Ascending aorta (tissue), 2 donors: ENCODE data around the gene TOMM40L. TPM values are rescaled to one million over a fixed set of nuclear protein-coding genes. Genes with fewer than 3 reads are reported as not detected.
"Not testable (repeated sequence)": the region's sequence is repeated elsewhere in the genome, so short reads cannot be mapped to it uniquely, and the experiment has no call there.

ENCODE experiments used
- DNase-seq, 2 donors: peaks; one replicate each; pipeline ENCODE4 v3.0.0-alpha.2; 2019; ENCODE audit warnings: low spot score in 2 of 2
- H3K27ac ChIP-seq, 2 donors: fragments of 200-600 bp; sonication (generic); one replicate each; pipeline ENCODE4 v1.5.1; 2016 to 2017; ENCODE audit warnings: mild to moderate bottlenecking in 1 of 2
- H3K27me3 ChIP-seq: fragments of 200-600 bp; sonication (generic); one replicate; pipeline ENCODE4 v1.5.1; 2017
- H3K36me3 ChIP-seq, 2 donors: fragments of 200-600 bp; sonication (generic); one replicate each; pipeline ENCODE4 v1.5.1; 2016
- H3K4me1 ChIP-seq, 2 donors: fragments of 200-600 bp; sonication (generic); one replicate each; pipeline ENCODE4 v1.5.1; 2016 to 2017; ENCODE audit warnings: mild to moderate bottlenecking in 1 of 2
- H3K4me3 ChIP-seq, 2 donors: fragments of 200-600 bp; sonication (generic); one replicate each; pipeline ENCODE4 v1.5.1; 2016 to 2017; ENCODE audit warnings: mild to moderate bottlenecking in 1 of 2
- H3K9me3 ChIP-seq, 2 donors: fragments of 200-600 bp; sonication (generic); one replicate each; pipeline ENCODE4 v1.5.1; 2016
- CTCF ChIP-seq, 3 experiments: fragments of 200-600 bp in 2 of 3; fragments of 450-650 bp in 1 of 3; sonication (generic) in 2 of 3; IDR thresholded peaks; one replicate each; pipeline ENCODE4 v1.5.1; 2016 to 2019; ENCODE audit warnings: antibody characterized with exemption in 3 of 3, mild to moderate bottlenecking in 1 of 3, moderate library complexity in 1 of 3
- intact Hi-C: fragments of 100-400 bp; cut with DNase I; formaldehyde crosslinking; loops from one replicate; pipeline ENCODE4 v1.15.1; 2023
- total RNA-seq: library from RNA; depleted of rRNA; stranded (reverse); fragments of >200 nt; gene quantifications from one replicate; pipeline ENCODE4 v1.1.0, GENCODE V29; 2016

Gene TOMM40L
- total RNA-seq, 1 donor from 2014 or later: 26.6 TPM

- Histone ChIP-seq H3K4me1 (peaks cover 0 to 4% of the 10 kb centered on the region in 2 donors), H3K9me3 (no peaks in the 10 kb centered on the region), H3K27me3 (no peaks in the 10 kb centered on the region), H3K27ac (no peak overlapping the region), H3K36me3 (peaks cover 0 to 2% of the 10 kb centered on the region in 2 donors), H3K4me3 (no peak overlapping the region)
- TF ChIP-seq CTCF (IDR thresholded peaks at IDR 0.05): no peak
- intact Hi-C loops: no loop called here
- no peak for DNase-seq
These were observed 5.9 kb upstream of the TOMM40L start for GRCh38 chr1:161220002-161220401.

- Histone ChIP-seq H3K4me3 (no peak overlapping the region), H3K27ac (no peak overlapping the region), H3K4me1 (peaks cover 7 to 13% of the 10 kb centered on the region in 2 donors), H3K27me3 (no peaks in the 10 kb centered on the region), H3K9me3 (no peaks in the 10 kb centered on the region), H3K36me3 (no peaks in the 10 kb centered on the region)
- DNase-seq: no peak
- TF ChIP-seq CTCF (IDR thresholded peaks at IDR 0.05): no peak
- intact Hi-C loops: no loop called here
These were observed 3.5 kb upstream of the TOMM40L start for GRCh38 chr1:161222175-161223019.

GRCh38 chr1:161223805-161224694 lies 1.8 kb upstream of the TOMM40L start:
- H3K36me3 ChIP-seq: peaks cover 5 to 12% of the 10 kb centered on the region in 2 donors
- intact Hi-C loops: no loop called here
- H3K4me1 ChIP-seq: peaks cover 7 to 16% of the 10 kb centered on the region in 2 donors
- no peaks in the 10 kb centered on the region for H3K9me3 ChIP-seq
- no peaks in the 10 kb centered on the region for H3K27me3 ChIP-seq
- no peak overlapping the region for H3K27ac ChIP-seq
- no peak overlapping the region for H3K4me3 ChIP-seq
- no peak for DNase-seq
- no peak for TF ChIP-seq CTCF (IDR thresholded peaks at IDR 0.05)

- H3K27me3 ChIP-seq, H3K9me3 ChIP-seq, H3K27ac ChIP-seq, H3K4me3 ChIP-seq, DNase-seq: not testable (repeated sequence)
- Histone ChIP-seq H3K36me3 (peaks cover 11 to 19% of the 10 kb centered on the region in 2 donors), H3K4me1 (peaks cover 7 to 16% of the 10 kb centered on the region in 2 donors)
- intact Hi-C loops: loop anchor here (5.0 kb wide), 1 partner anchor 143 kb away; the partner anchor contains the start of gene CFAP126
These were observed 1.2 kb upstream of the TOMM40L start for GRCh38 chr1:161224695-161225087.

- H3K27ac ChIP-seq: peak overlapping the region; percentile 33 to 38
- peaks cover 12 to 23% of the 10 kb centered on the region in 2 donors for H3K36me3 ChIP-seq
- H3K9me3 ChIP-seq: no peaks in the 10 kb centered on the region
- DNase-seq: no peak
- no peaks in the 10 kb centered on the region for H3K27me3 ChIP-seq
- peaks cover 7 to 16% of the 10 kb centered on the region in 2 donors for H3K4me1 ChIP-seq
- peak overlapping the region in 1 of 2 donors; percentile 94 for H3K4me3 ChIP-seq
- no peak for TF ChIP-seq CTCF (IDR thresholded peaks at IDR 0.05)
- intact Hi-C loops: loop anchor here (5.0 kb wide), 1 partner anchor 142 kb away; the partner anchor contains the start of gene CFAP126
These were observed 704 bp upstream of the TOMM40L start for GRCh38 chr1:161225178-161225533.
